Stimulated activated CD8-positive, alpha-beta memory T cell treated with anti-CD3 and anti-CD28 coated beads, Interleukin-15, amount 100 ng/mL, for 4 hours (primary cell): ENCODE data around the gene CDC42BPB.

Experiments used
- DNase-seq, 2 donors: peaks; one replicate each; pipeline ENCODE4 v3.0.0-alpha.2; 2020; ENCODE audit warnings: low read depth in 2 of 2

The CDC42BPB gene

DNA sequence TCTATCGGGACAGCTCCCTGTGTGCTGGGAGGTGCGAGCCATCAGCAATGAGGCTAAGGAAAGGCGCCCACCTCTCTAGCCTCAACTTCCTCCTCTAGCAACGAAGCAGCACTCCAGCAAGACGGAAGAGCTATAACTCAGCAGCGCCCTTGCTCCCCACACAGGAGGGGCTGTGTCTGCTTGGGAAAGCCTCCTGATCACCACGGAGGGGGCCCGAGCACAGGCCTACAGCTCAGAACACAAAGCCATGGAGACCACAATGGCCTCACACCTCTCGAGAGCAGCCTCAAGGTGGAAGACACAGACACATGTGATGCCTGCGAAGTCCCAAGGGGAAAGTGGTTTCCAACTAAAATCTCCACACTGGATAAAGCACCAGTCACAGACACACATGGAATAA is 60.4 kb downstream of the CDC42BPB start:
- no peak for DNase-seq

DNA sequence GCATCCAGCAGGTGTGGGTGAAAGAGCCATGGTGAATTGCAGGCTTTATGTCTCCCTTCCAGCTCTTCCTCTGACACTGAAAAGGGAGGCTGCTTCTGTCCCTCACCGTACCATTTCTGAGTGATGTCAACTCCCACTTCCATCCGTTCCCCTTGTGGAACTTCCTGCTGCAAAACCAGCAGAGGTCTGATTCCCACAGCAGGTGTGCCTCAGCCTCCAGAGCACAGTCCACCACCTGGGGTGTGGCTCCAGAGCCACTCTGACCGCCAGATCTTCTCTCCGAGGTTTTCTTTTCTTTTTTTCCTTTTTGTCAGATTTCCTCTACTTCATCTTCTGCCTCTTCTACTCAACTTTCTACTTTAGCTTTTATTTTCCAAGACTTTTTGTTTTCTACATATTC is 62.7 kb downstream of the CDC42BPB start:
- no peak for DNase-seq

DNA sequence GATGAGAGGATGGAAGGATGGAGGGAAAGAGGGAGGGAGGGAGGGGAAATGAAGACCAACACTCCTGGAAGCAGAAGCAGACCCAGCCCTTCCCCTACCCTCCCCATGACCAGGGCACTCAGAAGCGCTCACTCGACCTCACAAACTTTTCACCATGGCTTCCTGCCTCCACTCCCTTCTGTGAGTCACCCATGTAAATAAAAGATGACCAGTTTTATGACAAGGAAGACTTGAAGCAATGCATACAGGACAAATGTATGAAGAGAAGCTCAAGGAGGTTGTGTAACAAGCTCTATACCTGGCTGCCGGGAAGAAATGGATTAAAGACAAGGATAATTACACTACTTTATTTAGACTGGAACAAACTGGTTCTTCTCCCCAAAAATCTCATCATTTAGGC is 63.8 kb downstream of the CDC42BPB start:
- no peak for DNase-seq

DNA sequence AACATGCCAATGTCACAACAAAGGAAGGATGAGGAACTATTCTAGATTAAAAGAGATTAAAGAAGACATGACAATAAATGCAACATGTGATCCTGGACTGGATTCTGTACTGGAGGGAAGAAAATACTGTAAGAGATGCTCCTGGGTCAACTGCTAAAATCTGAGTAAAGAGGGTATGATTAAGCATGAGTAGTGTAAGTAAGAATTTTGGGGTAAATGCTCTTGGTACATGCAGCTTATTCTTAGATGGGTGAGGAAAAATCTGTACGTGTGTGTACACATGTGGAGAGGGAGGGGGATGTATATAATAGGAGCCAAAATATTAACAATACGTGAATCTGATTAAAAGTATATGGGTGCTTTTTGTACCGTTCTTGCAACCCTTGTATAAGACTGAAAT is 66.0 kb downstream of the CDC42BPB start:
- DNase-seq: no peak

DNA sequence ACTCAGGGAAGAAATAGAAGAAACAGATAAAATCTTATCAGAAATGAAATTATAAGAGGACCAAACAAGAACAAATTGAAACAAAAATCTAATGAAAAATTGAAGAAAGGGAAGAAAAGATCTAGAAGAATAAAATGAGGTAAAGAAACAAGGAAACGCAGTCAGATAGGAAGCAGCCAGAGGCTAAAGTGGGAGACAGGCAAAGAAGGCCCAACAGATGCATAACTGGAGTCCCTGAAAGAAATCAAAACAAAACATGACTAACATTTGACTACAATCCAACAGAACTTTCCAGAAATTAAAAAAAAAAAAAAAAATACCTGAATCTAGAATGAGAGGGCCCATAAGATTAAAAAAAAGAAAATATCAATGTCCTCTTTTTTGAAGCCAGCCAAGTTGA is 69.3 kb downstream of the CDC42BPB start:
- no peak for DNase-seq

DNA sequence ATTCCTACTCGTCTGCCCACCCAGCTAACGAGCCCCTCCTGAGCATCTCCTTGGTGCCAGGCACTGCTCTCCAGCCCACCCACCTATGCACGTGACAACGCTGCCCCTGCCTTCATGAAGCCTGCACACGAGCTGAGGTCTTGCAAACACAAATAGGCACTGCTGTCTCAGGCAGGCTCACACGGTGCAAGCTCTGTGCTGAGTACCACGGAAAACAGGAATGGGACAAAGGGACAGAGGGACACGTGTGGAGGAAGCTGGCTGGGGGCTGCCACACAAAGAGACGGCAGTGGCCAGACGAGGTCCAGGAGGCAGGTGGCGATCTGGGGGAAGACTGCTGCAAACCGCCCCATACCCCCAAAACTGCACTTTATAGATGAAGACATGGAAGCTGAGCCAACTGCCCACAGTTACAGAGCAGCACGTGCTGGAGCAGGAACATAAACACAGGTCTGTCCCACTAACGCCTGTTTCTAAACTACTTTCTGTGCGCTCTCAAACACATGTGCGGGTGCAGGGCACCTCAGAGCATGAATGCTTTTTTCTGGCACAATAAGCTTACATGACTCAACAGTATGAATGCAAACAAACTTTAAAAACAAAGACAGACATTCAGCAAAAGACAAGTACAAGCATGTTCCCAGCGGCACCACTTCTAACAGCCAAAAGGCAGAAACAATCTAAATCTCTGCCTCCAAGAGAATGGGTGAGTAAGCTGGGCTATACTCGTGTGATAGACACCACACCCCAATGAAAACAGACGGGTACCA is 70.4 kb downstream of the CDC42BPB start:
- DNase-seq: no peak

DNA sequence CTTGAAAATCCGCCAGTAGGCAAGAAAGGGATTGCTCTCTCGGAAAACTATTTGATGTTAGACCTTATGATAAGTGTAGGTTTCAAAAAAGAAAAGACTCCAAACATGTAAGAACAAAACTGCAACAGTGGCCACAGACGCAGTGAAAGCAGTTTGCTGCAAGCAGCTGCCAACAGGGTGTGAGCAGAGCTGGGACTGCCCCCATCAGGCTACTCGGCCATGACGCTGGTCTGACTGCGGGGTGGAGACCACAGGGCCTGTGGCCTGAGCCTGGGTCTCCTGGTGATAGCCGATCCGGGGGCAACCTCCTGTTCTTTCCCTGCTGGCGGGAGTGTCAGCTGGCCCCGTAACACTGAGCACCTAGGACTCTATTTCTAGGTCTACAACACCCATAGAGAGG is 71.7 kb downstream of the CDC42BPB start:
- DNase-seq: no peak

DNA sequence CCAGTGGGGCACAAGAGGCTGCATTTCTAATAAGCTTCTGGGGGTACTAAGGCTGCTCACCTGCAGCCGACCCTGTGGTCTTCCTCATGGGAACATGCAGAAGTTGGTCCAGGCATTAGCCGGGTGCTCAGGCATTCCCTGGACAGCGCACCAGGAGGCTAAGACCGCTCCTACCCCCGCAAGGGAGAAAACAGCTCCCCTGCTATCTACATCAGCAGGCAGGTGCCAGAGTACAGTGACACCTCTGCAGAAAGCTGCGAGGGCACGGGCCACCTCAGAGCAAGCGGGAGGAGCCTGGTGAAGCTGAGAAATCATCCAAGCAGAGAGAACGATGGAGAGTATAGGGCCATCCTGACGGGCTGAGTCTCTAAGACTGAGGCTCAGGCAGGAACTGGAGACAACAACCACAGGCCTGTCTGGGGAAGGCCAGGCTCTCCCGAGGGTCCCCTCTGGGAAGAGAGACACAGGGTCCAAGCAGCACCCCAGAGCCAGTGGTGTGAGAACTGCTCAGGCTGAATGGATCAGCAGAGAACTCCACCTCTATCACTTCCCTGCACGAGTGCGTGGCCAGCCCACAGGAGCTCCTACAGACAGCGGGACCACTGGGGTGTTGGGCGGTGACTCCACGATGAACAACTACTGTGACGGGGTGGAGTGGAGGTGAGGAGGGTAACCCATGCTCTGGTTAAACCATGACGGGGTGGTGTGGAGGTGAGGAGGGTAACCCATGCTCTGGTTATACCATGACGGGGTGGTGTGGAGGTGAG is 72.8 kb downstream of the CDC42BPB start:
- no peak for DNase-seq

DNA sequence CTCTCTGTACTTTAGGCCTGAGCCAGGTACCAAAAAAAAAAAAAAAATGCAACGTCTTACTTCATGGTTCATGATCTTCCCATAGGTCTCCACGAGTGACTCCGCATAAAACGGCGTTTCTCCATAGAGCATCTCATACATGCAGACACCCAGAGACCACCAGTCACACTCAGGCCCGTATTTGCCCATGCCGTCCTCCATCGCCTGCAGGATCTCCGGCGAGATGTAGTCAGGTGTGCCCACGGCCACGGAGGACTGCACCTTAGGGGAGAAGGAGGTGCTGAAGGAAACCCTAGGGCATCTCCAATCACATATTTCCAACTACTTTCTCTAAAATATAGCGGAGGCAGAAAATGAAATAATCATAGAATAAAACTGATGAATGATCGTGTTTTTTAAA is 73.9 kb downstream of the CDC42BPB start:
- DNase-seq: no peak

DNA sequence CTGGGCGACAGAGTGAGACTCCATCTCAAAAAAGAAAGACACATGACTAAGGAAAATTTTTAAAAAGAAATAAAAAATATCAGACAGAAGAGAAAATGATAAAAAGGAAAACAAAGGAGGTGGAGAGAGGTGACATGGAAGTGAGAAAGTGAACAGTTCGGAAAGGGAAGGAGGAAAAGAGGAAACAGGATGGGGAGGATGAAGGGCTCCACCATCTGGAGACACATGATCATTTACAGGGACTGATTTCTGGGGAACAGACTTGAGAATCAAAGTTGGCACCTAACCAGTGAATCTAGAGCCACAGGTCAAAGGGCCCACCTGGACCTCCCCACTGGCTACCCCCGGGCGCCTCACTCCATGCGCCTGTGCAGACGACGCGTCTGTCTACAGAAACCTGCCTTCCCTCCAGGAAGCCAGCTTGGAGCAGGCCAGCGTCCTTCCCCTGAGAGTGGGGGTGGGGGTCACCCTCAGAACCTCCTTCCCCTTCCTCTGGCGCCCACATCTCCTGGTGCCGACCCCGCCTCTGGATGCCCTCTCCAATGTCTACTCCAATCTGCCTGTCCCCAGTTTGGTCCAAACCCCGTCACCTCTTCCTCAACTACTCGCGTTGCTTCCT is 74.4 kb downstream of the CDC42BPB start:
- DNase-seq: no peak

DNA sequence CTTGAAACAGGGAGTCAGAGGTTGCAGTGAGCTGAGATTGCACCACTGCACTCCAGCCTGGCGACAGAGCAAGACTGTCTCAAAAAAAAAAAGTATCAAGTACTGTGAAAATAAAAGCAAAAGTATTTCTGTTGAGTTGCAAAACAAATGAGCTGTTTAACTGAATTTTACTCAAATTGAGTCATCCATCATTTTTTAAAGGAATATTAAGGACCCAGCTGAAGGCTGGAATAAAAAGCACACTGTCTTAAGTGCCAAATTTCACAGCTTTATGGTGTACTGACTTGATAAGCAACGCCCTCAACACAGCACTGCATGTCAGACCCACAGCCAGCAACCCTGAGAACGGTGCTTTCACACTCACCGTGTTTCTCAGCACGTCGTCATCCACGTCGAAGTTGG is 76.9 kb downstream of the CDC42BPB start:
- no peak for DNase-seq

DNA sequence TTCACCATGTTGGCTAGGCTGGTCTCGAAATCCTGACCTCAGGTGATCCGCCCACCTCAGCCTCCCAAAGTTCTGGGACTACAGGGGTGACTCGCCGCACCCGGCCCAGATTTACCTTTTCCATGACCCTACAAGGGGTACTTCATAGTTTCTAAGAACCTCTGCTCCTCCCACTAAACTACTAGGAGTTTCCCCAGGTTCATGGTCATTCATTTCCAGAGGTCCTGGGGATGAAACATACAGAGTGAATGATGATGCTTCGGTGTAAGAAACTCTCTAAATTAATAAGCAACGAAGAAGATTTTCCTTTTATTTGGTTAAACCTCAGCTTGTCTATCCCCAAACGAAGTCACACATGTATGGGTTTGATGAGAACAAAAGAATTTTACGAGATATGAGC is 77.9 kb downstream of the CDC42BPB start:
- DNase-seq: no peak

DNA sequence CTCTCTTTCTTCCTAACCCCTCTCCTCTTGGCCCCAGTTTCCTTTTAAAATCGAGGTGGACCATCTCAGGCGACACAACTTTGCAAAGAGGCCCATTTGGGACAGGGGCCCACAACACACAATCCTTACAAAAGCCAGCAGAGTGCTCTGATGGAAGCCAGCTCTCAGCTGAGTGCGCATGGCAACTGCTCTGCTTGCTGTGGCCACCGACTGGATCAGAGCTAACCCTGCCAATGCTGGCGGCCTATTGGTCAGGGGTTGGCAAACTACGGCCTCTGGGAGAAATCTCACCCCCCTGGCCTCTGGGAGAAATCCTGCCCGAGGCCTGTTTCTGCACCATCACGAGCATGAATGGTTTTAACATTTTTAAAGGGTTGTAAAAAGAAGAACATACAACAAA is 79.9 kb downstream of the CDC42BPB start:
- no peak for DNase-seq

DNA sequence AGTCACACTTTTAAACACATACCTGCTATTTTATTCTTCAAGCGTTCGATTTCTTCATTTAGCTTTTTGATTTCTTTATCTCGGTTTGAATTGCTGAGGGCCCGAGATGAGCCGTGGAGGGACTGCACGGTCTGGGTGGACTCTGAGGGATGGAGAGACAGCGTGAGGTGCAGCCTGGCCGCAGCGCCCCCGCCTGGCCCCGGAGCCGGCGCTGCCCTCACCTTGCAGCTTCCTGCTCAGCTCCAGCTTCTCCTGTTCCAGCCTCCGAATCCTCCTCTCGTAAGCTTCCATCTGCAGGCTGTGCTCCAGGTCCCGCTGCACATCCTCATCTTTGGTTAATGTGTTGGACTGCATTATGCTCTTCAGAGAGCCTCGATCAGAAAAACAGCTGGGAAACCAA is 81.7 kb downstream of the CDC42BPB start:
- DNase-seq: no peak

DNA sequence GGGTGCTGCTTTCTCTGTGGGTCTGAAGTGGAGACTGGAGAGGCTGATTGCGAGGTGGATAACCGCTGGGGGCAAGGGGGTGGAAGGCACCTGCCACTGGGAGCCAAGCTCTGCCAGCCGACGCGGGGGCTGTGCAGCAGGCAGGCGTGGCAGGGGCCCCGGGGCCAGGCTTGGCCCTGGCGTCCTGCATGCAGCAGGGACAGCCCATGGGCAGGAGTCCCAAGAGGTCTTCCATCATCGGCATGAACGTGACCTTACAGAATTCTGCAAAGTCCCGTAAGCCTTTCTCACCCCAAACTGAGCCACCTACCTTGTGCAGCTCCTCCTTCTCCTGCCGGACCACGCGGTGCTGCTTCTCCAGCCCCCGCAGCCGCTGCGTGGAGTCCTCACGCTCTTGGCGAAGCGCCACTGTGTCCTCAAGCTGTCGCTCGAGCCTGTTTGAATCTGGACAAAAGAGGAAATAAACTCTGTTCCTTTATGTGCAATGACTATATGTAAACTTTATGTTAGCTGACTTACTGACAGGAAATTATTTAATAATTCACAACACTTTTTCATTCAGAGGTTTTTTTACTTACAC is 83.6 kb downstream of the CDC42BPB start:
- DNase-seq: no peak

DNA sequence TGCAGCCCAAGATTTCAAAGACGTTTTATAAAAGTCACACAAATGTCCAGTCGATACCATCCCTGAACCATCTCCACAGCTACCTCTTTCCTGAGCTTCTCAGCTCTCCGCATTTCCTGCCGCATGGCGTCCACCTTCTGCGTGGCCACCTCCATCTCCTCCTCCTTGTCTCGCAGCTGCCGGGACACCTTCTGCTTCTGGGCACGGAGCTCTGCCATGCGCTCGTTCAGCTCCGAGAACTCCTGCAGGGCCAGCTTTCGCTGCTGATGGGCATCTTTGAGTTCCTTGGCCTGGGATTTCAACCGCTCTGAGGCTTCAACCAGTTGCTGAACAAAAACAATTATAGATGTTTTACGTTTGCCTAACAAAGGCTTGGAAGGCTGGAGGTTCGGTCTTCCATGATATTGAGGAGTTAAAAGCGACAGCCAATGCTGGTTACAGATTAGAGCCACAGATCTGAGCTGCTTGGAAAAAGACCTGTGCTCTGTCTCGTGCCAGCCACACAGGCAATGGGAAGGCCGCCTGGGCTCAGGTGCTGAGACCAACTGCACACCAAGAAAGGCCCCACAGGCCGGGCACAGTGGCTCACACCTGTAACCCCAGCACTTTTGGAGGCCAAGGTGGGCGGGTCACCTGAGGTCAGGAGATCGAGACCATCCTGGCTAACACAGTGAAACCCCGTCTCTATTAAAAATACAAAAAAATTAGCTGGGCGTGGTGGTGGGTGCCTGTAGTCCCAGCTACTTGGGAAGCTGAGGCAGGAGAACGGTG is 85.3 kb downstream of the CDC42BPB start:
- no peak for DNase-seq

DNA sequence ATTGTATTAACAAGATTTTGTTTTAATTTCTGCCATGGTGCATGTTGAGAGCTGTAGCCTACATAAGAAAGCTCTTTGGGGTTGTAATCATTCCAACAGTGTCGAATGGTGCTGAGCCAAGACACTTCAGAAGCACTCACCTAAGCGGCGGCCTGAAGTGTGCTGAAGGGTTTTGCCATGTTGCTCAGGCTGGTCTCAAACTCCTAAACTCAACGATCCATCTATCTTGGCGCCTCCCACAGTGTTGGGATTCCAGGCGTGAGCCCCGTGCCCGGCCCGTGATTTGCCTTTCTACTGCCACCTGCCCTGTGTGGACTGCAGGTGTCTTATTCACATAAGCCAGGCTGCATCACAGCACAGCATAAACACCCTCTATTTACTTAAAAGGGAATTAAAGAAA is 86.0 kb downstream of the CDC42BPB start:
- no peak for DNase-seq

DNA sequence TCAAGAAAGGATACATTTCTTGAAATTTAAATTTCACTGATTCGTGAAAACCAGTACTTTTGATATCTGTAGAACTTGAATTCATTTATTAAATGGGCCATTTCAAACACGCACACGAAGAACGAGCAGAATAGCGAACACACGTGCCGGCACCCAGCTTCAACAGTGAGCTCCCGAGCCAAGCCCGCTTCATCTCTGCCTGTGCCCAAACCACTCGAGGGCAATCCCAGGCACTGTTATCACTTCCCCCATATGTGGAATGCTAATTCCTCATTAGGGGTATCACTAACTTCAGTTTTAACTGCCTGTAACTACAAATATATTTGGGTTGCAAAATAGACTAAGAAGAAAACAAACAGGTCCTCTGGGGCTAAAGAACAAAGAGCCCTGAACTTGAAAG is 86.9 kb downstream of the CDC42BPB start:
- DNase-seq: no peak

DNA sequence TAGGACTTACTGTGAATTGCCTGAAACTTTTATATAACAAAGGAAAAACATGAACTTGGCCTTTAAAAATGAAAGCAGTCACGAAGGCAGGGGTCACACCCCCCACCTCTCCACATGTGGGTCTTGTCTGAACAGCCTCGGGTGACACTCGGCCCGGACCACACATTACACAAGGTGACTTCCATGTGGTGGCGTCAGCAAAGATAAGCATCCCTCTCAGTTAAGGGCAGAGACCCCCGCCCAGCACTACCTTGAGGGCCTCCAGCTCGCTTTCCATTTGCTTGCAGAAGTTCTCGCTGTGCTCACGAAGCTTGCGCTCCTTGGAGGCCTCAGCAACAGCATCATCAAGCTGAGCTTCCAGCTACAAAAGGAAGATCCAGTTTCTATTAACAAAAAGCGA is 87.4 kb downstream of the CDC42BPB start:
- DNase-seq: no peak

DNA sequence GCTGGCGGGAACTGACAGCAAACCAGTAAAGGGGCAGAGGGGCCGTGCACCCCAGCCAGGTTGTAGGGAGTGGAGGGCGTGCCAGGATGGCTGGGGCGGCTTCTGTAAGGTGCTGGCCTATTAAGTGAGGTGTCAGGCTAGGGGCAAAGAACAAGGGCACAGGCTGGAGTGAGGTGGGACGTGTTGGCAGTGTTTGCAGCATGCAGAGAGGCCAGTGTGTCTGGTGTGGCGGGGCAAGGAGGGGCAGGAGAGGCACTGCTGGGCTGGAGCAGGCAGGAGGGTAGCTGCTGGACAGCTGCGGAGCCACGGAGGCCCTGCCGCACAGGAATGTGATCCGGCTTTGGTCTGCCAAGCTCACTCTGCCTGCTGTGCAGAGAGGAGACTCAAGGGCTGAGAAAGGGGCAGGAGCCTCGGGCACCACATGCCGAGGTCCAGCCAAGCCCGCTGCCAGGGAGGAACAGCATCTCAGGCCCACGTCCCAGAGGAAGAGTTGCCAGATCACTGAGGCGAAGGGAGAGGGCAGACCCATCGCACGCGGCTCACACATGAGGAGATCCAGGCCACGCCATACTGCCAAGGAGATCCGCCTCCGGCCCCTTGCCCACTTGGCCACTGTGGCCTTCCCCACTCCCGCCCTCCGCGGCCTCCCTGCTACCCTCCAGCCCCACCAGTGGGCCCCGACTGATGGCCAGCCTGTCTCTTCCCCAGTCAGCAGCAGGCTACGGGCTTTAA is 88.1 kb downstream of the CDC42BPB start:
- no peak for DNase-seq

DNA sequence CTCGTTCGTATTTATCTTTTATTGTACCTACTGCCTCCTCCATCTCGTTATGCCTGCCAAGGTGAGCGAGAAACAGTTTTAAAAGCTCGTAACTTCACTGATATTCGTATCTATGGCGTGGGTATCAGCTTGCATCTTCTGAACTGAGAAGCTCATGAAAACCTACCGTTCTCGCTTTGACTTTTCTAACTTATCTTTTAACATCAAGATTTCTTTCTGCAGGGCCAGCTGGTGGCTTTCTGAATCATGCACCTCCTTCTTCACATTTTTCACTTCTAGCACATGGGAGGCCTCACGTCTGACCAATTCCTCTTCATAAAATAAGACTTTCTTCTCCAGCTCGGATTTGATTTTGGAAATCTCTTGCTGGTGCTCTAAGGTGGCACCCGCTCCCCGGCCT is 89.0 kb downstream of the CDC42BPB start:
- no peak for DNase-seq
